ENCODE measurements around the gene CAMTA1.

- TF ChIP-seq FOXM1 (IDR thresholded peaks at IDR 0.05; ENCODE audit: borderline replicate concordance) (no peak), PKNOX1 (IDR thresholded peaks at IDR 0.05) (no peak), BHLHE40 (IDR thresholded peaks at IDR 0.05; ENCODE audit: borderline replicate concordance) (no peak), SUZ12 (IDR thresholded peaks at IDR 0.05) (no peak), ZNF384 (IDR thresholded peaks at IDR 0.05) (no peak), LEF1 (IDR thresholded peaks at IDR 0.05; ENCODE audit: borderline replicate concordance) (no peak), ELF4 (IDR thresholded peaks at IDR 0.05) (no peak), NFRKB (IDR thresholded peaks at IDR 0.05) (no peak), TARDBP (IDR thresholded peaks at IDR 0.05) (no peak), HDGF (IDR thresholded peaks at IDR 0.05; ENCODE audit: borderline replicate concordance) (no peak), CTBP1 (IDR thresholded peaks at IDR 0.05; ENCODE audit: borderline replicate concordance) (no peak), L3MBTL2 (conservative IDR thresholded peaks at IDR 0.05) (no peak), FOXA1 (IDR thresholded peaks at IDR 0.05) (no peak)
Observed at GRCh38 chr1:7518411-7518810, 733.2 kb downstream of the CAMTA1 start.
